H1 (cell line): Measurements from ENCODE around the gene MYH6. TPM values are rescaled to one million over a fixed set of nuclear protein-coding genes. Genes with fewer than 3 reads are reported as not detected.

ENCODE experiments used
- E2F6 ChIP-seq: IDR thresholded peaks from 2 replicates; pipeline ENCODE4 v1.6.1; 2012; ENCODE audit warnings: inconsistent platforms
- polyA plus RNA-seq, 7 experiments: library from polyadenylated mRNA; depleted of rRNA in 3 of 7; stranded (reverse) in 5 of 7; unstranded in 2 of 7; fragments of >200 nt in 5 of 7; fragments of 200-250 nt in 2 of 7; gene quantifications; 1 replicate in 5 of 7; 2 replicates in 1 of 7; 4 replicates in 1 of 7; pipeline versions ENCODE4 v1.2.1 to v1.2.3, GENCODE V29; 2011 to 2013; ENCODE audit warnings: missing spikeins in 2 of 7, mixed read lengths in 2 of 7
- total RNA-seq: library from RNA; stranded (reverse); fragmentation: NEBNext Ultra II Directional; extraction: Animal tissue kit (Norgen Biotek cat#: 25700); gene quantifications from 2 replicates; pipeline ENCODE4 v1.2.1, GENCODE V29; 2021

The MYH6 gene
- total and polyA plus RNA-seq, 2 of the 8 experiments (the other 6 are each of a cell fraction or from before 2014, with no cell fraction given): 0.03 TPM; not detected in 1

DNA sequence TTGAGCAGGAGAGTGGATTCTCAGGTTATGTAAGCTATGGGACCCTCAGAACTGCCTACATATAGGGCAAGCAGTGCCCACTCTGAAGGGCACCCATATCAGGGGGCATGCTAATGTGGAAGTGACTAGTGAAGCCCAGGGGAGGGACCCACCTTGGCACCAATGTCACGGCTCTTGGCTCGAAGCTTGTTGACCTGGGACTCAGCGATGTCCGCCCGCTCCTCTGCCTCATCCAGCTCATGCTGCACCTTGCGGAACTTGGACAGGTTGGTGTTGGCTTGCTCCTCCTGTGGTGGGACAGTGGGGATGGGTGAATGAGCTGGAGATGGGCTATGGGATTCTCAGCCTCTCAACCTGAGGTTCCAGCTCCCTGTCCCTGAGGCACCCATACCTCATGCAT is 25.8 kb downstream of the MYH6 start (continued):
- TF ChIP-seq E2F6: no peak
